ENCODE results near the gene TANC1. TPM values are rescaled to one million over a fixed set of nuclear protein-coding genes. Genes with fewer than 3 reads are reported as not detected.

The TANC1 gene
- total RNA-seq, 1 donor from 2014 or later = 62.7 TPM

DNA sequence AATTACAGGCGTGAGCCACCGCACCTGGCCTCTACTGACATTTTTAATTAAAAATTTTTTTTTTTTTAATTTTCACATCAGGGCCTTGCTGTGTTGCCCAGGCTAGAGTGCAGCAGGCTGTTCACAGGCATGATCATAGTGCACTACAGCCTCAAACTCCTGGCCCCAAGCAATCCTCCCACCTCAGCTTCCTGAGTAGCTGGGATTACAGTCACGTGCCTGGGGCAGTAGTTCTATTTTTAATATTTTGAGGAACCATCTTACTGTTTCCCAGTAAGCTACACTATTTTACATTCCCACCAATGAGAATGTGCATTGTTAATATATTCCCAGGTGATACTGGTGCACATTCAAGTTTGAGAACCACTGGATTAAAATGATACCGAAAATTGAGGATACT, 225.4 kb downstream of the TANC1 start:
- intact Hi-C loops (cut with micrococcal nuclease) = no loop called here
- ATAC-seq = no peak
- DNase-seq = no peak

DNA sequence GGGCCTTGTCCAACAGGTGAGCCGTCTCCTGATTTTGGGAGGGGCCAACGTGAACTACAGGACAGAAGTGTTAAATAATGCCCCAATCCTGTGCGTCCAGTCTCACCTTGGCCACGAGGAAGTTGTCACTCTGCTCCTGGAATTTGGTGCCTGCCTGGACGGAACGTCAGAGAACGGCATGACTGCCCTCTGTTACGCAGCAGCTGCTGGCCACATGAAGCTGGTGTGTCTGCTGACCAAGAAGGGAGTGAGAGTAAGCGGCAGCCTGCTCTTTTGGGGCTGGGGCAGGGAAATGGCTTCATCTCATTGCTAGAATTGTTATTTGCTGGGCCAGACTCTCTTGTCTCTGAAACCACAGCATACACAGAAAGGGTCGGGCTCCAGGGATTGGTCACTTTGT, 225.8 kb downstream of the TANC1 start:
- ATAC-seq (peak; percentile 3), DNase-seq (no peak)
- intact Hi-C loops (cut with micrococcal nuclease) = no loop called here

DNA sequence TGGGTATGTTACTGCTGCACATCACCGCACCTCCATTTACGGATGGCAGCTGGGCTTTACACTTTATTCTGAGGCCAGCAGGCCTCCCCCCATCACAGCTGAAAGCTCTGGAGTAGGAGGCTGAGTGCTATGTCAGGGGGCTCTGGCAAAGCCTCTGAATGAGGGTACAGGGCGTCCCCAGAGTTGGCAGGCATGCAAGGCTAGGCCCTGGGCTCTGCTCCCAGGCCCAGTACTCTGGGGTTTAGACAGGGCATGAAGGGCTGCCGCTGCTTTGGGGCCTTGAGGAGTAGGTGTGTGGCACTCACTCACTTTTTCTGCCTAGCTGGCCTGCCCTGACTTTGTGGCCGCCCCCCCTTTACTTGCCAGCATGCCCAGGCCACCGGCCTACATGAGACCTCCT, 227.3 kb downstream of the TANC1 start:
- DNase-seq = peak; percentile 80
- ATAC-seq = peak; percentile 93
- intact Hi-C loops (cut with micrococcal nuclease) = no loop called here

DNA sequence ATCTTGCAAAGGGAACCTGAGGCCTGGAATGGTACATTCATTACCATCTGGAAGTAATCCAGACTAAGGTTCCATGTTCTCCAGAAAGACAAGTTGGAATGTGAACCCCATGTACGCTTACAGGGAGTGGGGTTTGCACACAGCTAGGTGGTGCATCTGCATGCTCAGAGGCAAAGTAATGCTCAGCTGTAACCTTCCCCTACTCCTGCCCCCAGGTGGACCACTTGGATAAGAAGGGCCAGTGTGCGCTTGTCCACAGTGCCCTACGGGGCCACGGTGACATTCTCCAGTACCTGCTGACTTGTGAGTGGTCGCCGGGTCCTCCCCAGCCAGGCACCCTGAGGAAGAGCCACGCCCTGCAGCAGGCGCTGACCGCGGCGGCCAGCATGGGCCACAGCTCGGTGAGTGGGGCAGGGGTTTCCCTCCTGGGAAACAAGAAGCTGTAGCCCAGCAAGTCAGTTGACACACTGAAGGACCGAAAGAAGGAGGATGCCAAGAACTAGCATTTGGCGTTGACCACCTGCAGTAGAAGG, 228.0 kb downstream of the TANC1 start:
- no peak for DNase-seq
- ATAC-seq = peak; percentile 1
- intact Hi-C loops (cut with micrococcal nuclease) = no loop called here

DNA sequence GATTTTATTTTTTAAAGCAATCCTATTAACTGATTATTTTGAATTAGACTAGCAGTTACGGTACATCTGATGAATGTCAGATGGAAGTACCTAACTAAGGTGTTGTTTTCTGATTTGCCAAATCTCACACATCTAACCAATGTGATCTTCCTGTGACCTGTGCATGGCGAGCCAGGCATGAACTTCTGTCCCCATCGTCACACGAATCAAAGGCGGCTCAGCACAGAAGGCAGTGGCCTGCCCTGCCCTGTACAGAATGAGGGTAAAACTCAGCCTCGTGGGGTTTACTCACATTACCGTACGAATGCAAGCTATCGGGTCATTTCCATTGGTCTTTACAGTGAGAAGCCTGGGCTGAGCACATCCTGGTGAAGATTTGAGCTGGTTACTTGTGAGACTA, 230.8 kb downstream of the TANC1 start:
- intact Hi-C loops (cut with micrococcal nuclease) = no loop called here
- ATAC-seq = no peak

DNA sequence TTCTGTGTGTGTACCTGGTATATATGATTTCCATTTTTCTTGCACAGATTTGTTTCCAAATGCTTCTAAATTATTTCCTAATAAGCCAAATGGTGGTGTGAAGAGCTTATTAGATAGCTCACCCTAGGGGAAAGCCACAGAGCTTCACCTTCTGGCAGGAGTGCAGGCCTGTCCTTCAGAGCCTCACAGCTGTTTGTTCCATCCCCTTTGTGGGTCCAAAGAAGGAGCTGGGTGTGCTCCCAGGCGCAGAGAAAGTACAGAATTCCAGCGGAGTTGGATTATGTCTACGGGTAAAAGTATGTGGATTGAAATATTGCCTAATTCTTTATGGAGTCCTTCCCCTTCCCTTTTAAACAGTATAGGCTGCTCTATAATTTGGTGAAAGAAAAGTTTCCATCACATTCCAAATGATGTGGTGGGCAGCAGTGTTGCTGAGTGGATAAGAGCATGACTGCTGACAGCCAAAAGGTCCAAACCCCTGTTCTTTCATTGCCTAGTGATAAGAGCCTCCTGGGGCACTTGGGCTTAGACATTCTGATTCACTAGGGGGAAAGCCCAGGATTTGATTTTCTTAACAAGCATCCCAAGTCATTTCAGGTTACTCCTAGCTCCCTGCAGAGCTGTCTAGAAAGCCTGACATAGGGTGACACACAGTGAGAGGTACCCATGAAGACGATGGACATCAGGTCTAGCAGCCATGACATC, 231.5 kb downstream of the TANC1 start:
- DNase-seq (no peak), ATAC-seq (peak; percentile 28)
- intact Hi-C loops (cut with micrococcal nuclease) = no loop called here

More for the DNA sequence above, 230.8 kb downstream of the TANC1 start:
- DNase-seq = no peak

DNA sequence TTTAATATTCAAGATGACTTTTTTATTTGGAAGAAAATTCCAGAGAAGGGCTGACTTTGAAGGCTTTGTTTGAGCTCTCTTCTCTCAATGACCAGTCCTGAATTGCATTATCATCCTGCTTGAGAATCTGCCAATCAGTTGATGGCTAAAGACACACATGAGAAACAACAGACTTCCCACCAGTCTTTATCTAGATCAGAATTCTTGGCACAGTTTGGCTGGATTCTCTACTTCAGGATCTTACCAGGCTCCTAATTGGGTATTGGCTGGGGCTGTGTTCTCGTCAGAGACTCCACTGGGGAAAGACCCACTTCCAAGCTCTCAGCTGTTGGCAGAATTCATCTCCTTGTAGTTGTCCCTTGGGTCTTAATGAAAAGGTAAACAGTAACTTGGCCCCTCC, 232.1 kb downstream of the TANC1 start:
- no peak for ATAC-seq
- intact Hi-C loops (cut with micrococcal nuclease) = no loop called here
- DNase-seq = no peak

DNA sequence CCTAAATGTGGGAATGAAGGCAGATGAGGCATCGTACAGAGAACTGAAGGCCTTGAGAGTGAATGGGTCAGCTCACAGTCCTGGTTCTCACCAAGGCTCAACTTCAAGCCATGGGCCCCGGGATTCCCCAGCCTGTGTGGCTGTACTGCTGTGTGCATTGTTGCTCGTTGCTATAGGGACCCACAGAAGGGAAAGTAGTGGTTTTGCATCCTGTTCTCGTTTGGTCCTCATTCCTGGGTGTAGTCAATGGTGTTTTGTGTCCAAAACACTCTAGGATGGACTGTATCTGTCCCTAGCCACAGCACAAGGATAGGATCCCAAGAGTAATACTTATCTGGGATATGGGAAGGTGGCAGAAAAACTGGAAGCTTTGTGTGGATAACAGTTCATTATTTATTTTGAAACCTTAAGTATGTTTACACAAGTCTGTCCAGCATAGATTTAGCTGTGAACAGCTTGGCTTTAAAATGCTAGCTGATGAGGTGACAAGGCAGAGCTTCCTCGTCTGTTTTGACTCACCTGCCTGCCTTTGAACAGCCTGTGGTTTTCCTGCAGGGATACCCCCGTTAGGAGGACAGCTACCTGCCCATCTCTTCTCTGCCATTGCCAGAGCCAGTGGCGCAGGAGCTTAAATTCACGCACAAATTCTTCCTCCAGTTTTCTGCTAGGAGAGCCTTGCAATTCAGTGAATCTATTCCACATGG, 233.1 kb downstream of the TANC1 start:
- no peak for DNase-seq
- intact Hi-C loops (cut with micrococcal nuclease) = no loop called here
- ATAC-seq = no peak

DNA sequence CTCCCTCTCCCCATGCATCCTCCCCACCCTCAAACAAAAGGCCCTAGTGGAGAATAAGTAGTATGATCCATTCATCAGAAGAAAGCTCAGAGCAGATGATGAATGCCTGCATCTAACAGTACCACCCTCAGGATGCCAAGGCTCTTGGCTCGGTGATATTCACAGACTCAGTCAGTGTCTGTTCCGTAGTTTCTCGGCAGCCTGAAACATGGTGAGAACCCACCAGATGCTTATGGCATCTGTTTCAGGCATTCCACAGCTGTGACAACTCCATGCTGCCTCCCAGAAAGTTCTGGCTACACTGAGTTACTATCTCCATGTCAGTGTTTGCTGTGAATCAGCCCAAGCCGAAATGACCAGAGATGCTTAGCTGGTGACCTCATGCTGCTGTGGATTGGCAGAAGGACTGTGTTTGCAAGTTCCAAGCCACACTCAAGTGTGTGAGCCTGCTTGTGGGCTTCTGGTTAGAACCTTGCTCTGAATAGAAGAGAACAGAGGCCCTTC, 234.2 kb downstream of the TANC1 start:
- no peak for DNase-seq
- intact Hi-C loops (cut with micrococcal nuclease) = no loop called here
- ATAC-seq = peak; percentile 82

DNA sequence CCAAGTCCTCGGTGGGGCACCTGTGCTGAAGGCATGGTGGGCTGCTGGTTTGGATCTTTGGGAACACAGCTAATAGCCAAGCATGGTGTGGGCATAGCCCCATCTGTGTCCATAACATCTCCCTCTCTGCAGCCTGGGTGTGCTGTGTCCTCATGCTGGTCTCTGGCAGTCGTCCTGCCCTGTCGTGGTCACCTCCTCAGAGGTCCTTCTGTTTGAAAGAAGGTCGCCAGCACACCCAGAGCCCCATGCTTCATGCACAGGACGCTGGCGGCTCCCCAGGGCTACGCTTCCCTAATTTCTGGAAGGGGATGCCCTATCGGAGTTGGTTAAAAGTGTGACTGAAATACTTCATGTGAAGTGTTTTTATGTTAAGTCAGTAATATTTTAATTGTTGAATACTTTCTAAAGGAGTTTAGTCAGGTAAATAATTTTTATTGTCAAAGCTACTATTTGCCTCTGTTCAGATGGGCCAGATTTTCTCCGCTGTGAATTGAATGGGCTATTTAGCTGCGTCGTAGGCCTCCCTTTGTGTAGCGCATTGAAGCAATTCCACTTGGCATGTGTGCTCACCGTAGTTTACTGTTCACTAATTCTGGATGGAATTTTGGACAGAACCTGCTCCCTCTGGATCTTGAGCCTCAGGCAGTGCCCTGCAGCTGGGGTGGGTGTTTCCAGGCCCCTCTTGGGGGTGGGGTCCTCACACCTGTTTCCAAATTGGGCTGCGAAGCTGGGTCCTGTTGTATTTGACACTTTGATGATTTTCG, 236.1 kb downstream of the TANC1 start:
- ATAC-seq (no peak), DNase-seq (no peak)
- intact Hi-C loops (cut with micrococcal nuclease) = no loop called here

DNA sequence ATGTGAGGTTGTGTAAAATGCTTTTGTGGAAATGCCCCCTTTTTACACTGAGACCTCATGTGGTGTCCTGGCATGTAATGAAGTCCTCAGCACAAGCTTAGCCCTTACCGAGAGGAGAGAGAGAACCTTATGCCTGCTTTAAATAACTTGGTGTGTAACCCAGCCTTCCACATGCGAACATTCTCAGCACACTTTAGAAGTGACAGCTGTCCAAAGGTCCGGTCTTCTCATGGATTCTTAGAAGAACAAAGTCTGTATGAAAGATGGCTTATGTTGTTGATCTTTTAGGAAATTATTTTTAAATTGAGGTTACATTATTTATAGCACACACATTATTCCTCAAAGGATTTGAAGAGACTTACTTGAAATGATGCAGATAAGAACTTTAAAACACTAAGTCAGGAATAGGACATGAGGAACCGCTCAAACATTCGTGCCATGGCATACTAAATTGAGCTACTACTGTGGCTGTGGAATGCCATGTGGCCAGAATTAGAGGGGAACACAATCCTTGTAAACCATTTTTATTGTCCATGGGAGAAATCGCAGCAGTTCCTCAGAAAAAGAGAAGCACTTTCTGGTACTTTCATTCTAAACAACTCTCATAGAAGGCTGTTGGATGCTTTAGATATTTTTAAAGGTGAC, 238.4 kb downstream of the TANC1 start:
- ATAC-seq = peak; percentile 64
- intact Hi-C loops (cut with micrococcal nuclease) = no loop called here

DNA sequence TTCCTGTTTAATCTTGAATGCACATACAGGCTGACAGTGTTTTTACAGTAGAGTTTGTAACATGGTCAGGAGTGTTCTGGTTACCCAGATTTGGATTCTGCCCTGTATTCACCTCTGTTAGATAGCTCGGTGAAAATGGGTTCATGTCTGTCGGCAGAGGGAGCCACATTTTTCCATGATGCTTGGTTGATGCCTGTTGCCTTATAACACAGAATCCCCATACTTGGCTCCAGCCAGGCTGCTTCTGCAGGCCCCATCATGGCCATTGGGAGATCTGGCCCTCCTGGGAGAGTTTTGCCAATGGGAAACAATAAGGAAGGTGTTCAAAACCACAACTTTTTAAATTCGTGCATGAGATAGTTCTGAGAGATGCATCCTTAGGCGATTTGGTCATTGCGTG, 240.0 kb downstream of the TANC1 start:
- DNase-seq (no peak), ATAC-seq (no peak)
- intact Hi-C loops (cut with micrococcal nuclease) = no loop called here

More for the DNA sequence above, 238.4 kb downstream of the TANC1 start:
- DNase-seq = no peak

DNA sequence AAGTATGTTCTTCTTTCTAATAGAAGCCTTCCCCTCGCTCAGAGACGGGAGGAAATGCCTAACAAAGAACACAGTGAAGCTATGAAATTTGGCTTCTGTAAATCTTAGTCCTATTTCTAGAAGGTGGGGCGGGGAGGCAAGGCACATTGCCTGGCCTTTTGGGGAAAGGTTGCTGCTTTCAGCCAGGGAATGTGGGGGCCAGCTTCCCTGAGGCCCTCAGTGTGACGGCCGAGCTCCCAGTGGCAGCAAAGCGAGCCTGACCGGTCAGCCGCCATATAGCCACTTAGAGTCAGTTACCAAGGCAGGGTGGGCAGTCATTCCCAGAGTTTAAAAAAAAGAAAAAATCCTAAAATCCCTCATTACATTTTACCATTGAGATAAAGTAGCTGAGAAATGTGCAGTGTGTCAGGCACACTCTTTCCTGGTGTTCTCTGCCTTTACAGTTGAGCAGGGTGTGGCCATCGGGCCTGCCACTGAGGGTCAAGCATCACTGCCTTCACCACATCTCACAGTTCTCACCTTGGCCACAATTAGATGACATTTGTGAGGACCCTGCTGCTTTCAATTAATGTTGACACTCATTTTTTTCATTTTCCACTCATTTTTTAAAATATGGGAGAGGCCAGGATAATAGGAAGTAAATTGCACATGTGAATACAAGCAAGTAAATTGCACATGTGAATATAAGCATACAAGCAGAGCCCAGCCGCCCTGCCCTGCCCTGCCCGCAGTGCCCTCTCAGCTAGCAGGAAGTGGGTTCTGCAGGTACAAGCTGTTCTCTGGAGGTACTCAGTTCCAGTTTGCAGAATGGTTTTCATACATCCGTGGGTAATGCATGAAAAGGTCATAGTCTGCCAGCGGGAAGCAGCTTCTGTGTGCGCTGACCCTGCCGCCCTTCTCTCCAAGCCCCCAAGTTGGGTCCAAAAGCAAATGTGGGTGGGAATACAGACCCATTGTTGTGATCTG, 241.2 kb downstream of the TANC1 start:
- DNase-seq (no peak), ATAC-seq (no peak)
- intact Hi-C loops (cut with micrococcal nuclease) = no loop called here

DNA sequence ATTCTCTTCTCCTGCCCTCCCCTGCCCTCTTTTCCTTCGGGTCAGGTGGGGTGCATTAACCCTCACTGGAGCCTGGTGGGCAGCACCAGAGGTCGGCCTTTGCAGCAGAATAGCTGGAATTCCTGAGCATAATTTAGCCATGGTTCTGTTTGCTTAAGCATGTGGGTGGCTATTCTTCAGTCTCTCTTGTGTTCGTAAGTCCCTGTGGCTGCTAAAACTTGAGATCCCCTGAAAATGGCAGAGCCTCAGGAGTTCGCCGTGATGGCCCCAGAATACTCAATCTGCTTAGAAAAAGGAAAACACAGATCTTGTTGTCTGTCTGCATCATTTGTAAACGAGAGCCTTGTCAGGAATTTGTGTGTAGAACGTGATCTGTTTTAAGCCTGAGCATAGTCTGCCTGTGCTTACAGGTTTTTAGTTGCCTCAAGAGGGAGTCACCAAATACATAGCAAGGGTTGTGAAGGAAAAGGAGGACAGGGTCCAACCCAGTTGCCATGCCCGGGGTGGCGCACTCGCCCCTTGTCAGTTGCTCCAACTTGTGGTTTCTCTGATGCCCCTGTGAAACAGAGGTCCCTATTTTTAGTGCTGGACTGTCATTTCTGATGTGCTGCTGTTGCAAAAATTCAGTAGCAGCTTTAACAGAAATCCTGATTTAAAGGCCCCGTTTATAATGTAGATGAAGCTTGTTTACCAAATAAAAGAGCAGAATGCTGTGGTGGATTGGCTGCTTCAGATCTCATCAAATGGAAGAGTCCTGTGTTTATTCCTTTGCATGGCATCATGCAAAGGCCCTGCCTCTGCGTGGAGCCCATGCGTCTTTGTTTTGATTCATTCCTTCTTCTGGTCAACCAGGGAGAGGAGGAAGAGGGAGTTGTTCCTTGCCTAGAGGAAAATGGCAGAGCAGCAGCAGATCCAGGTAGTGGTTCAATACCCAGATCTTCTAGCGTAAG, 243.3 kb downstream of the TANC1 start:
- intact Hi-C loops (cut with micrococcal nuclease) = no loop called here
- no peak for ATAC-seq
- no peak for DNase-seq

DNA sequence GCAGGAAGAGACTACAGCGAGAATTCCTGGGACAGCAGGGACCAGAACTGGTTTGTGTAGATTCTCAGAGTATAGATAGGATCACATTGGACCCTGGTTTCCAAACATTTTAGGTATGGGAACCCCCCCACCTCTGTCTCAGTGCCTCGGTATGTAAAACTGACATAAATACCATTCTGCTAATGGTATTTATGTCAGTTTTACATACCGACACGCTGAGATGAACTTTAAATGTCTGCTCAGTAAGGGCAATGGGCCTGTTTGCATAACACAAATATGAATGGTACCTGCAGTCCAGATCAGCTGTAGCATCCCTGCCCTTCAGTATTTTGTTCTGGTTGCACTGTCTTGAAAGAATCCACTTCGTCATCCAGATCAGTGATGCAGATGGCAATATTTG, 244.9 kb downstream of the TANC1 start:
- no peak for DNase-seq
- intact Hi-C loops (cut with micrococcal nuclease) = no loop called here
- no peak for ATAC-seq

DNA sequence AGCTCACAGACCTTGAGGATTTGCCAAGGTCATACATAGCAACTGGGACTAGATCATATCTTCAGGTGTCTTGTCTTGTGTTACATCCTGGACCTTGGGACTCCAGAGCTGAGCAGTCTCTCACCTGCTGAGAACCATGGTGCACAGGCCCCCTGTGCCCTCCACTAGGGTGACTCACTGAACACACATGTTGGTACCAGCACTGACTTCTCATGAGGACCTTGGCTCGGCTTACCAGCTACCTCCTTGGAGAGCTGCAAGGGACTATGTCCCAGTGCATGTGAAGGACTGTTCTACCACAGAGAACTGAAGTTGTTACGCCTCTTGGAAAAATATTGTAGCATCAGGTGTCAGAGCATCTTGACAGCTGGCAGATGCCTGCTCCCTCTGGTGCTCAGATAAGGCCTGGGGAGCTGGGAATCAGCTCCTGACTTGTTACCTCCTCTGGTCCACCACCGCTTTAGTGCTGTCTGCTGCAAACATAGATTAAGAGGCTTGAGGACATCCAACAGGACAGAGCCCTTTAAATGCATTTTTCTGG, 246.0 kb downstream of the TANC1 start:
- ATAC-seq = peak; percentile 57
- no peak for DNase-seq
- intact Hi-C loops (cut with micrococcal nuclease) = no loop called here

DNA sequence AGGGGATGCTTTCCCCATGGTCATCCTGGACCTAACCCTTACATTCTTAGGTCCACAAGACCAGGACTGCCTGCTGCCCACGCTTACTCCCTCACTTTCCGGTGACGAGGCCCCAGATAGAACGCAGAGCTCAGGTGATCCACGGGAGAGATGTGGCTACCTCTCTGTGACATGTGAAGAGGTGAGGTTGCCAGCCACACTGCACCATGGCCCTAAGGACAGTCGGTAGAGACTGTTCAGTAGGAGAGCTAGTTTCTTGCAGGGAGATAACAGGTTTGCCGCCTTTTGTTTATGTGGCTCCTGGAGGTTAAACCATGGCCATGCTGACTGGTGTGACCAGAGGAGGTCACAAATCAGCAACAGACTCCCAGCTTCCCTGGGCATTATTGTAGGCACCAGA, 246.7 kb downstream of the TANC1 start:
- DNase-seq (no peak), ATAC-seq (no peak)
- intact Hi-C loops (cut with micrococcal nuclease) = no loop called here

Measured in left ventricle myocardium superior (tissue), 1 donor.